Measurements from ENCODE around the gene AGAP9. TPM values are rescaled to one million over a fixed set of nuclear protein-coding genes. Genes with fewer than 3 reads are reported as not detected.
"Not testable (repeated sequence)": the region's sequence is repeated elsewhere in the genome, so short reads cannot be mapped to it uniquely, and the experiment has no call there.

Gene AGAP9
- total RNA-seq, 2 donors from 2014 or later: 5.2 to 7.5 TPM

- intact Hi-C loops (cut with DNase I, micrococcal nuclease); ATAC-seq; DNase-seq: not testable (repeated sequence)
Observed at GRCh38 chr10:47467458-47467857, 56.0 kb downstream of the AGAP9 start.

DNA sequence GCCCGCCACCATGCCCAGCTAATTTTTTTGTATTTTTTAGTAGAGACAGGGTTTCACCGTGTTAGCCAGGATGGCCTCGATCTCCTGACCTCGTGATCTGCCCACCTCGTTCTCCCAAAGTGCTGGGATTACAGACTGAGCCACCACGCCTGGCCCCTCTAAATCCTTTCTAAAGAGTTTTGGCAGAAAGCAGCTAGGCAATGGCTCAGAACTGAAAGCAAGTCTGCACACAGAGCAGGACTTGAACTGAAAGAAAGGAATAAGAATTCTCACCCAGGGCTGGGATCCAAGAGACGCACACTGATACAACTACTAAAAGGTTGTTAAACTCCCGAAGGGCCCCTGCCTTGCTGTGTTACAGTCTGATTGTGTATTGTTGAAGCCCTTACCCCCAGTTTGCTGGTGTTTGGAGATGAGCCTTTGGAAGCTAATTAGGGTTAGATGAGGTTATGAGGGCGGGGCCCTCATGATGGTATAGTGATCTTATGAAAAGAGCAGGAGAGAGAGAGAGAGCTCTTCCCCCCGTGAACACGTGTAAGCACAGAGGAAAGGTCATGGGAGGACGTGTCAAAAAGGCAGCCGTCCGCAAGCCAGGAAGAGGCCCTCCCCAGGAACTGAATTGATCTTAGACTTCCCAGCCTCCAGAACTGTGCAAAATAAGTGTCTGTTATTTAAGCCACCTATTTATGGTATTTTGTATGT is 58.1 kb downstream of the AGAP9 start:
- ATAC-seq; DNase-seq; intact Hi-C loops (cut with DNase I, micrococcal nuclease): not testable (repeated sequence)

GRCh38 chr10:47462577-47463358 is 60.7 kb downstream of the AGAP9 start:
- ATAC-seq: peak; percentile 86
- intact Hi-C loops (cut with DNase I, micrococcal nuclease); DNase-seq: not testable (repeated sequence)

DNA sequence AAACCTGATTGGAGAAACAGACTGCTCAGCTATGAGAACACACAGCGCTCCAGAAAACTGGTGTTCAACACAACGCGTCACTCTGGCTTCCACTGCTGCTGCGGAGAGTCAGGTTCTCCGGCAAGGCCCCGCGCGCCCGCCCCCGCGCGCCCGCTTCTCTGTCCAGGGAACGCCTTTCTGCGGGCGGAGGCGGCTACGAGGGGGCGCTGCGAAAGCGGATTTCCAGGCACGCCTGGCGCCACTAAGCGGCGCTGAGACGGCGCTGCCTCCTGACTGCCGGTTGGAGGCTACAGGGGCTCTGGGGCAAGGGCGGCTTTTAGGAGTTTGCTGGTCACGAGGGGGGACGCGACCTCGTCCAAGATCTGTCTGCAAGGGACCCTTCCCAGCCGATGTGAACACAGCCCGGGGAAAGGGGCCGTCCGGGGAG is 62.2 kb downstream of the AGAP9 start:
- intact Hi-C loops (cut with DNase I, micrococcal nuclease): not testable (repeated sequence)
- ATAC-seq (peak; percentile 80), DNase-seq (peak in 1 of 2 donors; percentile 37)

- intact Hi-C loops (cut with DNase I, micrococcal nuclease): no loop called here
- ATAC-seq: no peak
- DNase-seq: no peak
Observed at GRCh38 chr10:47458466-47459154, 64.8 kb downstream of the AGAP9 start.

DNA sequence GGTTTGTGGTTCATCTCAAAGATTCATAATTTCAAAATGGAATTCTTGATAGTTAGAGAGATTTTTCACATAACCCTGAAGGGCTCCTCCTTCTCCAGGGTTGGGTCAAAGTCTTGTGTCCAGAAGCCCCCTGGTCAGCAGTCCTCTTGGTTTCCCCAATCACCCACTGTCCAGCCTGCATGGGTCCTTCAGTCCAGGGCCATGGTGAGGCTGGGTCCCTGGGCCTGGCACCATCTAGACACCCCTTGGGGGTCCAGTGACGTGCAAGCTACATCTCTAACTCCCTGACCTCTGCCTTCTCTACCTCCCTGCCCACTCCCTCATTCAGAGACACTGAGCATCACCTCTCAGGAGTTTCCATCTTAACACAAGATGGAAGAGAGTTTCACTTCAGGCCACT is 65.6 kb downstream of the AGAP9 start:
- intact Hi-C loops (cut with DNase I, micrococcal nuclease): no loop called here
- ATAC-seq: no peak
- no peak for DNase-seq

GRCh38 chr10:47457528-47457820 is 66.0 kb downstream of the AGAP9 start:
- DNase-seq (no peak), ATAC-seq (no peak)
- intact Hi-C loops (cut with DNase I, micrococcal nuclease): no loop called here

DNA sequence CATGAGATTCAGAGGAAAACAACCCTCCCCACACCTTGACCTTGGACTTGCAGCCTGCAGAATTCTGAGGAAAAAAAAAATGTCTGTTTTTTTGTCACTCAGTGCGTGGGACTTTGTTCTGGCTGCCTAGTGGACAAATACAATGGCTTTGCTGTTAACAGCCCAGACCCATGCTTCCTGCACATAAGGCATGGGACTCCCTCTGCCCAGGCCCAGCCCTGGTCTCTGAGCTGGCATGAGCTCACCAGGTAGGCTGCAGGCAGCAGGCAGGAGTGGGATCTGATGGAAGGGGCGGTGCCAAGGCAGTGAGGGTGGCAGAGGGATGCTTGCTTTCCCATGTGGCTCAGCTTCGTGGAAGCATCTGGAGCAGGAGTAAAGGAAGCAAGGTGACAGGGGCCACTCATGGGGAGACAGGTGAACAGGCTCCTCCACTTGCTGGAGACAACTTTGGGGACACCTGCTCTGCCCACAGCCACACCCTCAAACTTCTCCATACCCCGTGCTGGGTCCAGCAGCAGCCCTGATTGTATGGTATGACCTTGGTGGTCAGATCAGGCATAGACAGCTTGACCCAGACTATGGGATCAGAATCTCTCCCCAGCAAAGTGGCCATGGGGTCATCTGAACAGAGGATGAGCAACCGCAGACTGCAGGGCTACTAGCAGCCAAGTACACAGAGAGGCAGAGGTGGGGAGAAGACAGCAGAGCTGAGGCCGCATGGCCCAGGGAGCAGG is 66.5 kb downstream of the AGAP9 start:
- ATAC-seq: no peak
- DNase-seq: no peak
- intact Hi-C loops (cut with DNase I, micrococcal nuclease): no loop called here

GRCh38 chr10:47456079-47456785 is 67.2 kb downstream of the AGAP9 start:
- ATAC-seq (no peak), DNase-seq (no peak)
- intact Hi-C loops (cut with DNase I, micrococcal nuclease): no loop called here

DNA sequence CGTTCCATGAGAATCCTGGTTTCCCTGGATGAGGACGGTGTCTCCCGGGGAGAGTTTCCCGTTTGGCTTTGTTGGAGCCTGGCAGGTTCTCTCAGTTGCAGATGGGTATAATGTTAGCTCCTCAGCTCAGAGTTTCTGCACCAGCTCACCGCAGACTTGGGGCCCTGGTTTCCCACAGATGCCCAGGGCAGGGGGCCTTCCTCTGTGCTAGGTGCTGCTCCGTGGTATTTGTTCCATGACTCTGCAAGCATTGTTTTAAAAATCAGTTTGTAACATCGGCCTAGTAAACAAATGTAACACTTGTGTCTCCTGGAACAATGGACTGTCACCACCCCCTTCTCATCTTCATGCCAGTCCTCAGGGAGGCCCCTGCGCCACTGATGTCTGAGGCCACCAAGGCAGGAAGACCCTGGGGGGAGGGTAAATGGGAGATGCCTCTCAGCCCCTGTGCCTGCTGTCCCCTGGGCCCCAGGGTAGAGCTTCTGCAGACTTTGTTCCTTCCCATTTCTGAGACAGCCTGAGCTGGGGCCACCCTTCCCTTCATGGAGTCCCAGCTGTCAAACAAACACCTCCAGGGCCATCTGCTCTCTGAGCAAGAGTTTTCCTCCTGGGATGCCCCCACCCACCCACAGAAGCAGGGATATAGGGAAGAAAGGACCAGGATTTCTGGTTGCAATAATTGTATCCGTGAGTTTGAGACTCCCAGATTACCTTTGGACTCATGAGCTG is 67.9 kb downstream of the AGAP9 start:
- DNase-seq; intact Hi-C loops (cut with DNase I, micrococcal nuclease); ATAC-seq: not testable (repeated sequence)

DNA sequence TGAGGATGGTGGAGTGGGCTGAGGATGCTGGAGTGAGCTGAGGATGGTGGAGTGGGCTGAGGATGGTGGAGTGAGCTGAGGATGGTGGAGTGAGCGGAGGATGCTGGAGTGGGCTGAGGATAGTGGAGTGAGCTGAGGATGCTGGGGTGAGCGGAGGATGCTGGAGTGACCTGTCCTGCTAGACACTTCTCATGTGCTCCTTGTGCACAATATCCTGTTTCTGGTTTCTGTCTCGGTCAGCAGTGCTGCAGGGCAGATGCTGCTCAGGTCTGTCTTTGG is 68.7 kb downstream of the AGAP9 start:
- DNase-seq (no peak), ATAC-seq (no peak)
- intact Hi-C loops (cut with DNase I, micrococcal nuclease): no loop called here

DNA sequence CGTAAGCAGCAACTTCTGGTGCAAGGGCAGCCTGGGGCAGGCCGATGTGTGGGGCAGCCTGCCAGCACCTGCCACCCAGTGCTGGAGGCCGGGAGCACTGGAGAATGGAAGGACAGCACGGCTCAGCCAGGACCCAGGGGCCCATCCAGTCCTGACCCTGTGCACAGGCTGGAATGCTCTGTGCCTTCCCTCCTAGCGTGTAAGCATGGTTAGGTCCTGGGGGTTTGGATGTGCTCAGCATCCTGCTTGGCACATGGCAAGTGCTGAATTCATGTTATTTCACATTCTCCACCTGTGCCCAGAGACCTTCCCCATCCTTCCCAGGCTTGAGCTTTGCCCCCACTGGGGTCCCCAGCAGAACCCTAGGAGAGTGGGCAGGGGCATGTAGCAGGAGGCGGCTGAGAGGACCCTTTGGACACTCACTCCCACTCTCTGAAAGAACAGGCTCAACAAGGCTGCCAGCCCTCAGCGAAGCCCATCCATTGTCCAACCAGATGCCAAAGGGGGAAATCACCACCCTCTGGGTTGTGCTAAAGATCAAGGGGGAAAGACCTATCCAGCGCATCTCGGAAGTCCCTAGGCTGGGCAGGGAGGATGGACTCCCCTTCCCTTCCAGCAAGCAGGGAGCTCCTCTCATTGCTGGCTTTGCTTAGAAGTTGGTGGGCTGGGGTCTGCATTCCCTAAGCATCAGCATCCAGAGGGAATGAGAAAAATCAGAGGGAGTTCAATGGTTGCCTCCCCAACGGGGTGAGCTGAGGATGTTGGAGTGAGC is 69.2 kb downstream of the AGAP9 start:
- intact Hi-C loops (cut with DNase I, micrococcal nuclease): no loop called here
- ATAC-seq (no peak), DNase-seq (no peak)

- no peak for DNase-seq
- intact Hi-C loops (cut with DNase I, micrococcal nuclease): no loop called here
- no peak for ATAC-seq
Observed at GRCh38 chr10:47453141-47454007, 70.1 kb downstream of the AGAP9 start.

DNA sequence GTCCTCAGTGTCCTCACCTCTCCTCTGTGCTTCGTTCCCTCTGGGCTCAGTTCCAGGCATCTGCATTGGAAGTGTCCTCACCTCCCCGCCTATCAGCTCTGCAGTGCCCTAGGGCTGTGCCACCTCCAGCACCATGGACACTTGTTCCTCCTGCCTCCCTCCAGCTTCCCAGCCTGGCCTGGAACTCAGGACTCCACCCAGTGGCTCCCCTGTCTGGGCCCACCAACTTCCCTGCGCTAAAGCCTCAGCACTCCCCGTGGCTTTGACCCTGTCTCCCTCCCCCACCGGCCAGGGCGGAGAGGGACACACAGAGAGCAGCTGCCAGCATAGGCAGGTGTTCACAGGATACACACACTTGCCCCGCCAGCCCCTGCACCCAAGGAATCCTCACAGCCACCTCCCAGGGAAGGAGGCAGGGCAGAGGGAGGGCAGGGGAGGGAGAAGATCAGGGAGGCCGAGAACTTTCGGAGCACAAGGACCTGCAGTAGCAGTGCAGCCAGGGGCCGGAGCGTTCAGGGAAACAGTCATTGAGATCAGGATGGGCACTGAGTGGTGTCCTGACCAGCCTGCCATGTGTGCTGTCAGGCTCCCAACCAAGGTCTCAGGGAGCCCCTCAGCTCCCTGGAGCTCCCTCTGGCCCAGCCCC is 70.8 kb downstream of the AGAP9 start:
- intact Hi-C loops (cut with DNase I, micrococcal nuclease): no loop called here
- DNase-seq (no peak), ATAC-seq (peak; percentile 6)

DNA sequence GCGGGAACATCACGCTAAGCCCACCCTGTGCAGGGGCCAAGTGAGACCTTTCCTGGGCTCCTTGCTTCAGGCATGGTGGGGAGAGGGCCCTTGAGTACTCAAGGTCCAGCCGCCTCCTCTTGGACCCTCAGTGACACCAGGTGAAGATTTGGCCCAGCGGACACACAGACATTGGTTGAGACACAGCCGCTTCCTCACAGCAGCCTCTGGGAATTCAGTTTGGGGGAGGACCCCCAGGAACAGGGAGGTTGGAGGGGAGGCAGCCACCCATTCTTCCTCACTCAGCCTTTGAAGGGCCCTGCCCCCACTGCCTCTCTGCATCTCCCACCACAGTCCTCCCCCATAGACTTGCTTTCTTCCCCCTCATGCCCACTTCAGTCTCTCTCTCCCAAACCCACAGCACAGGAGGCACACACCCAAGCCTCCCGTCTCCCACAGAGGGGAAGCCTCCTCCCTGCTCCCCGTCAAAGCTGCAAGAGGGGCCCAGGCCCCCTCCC is 71.4 kb downstream of the AGAP9 start:
- ATAC-seq: no peak
- DNase-seq: no peak
- intact Hi-C loops (cut with DNase I, micrococcal nuclease): no loop called here
